Keratinocyte (primary cell): Measurements from ENCODE around the gene PRKD2.

ENCODE experiments used
- CTCF ChIP-seq, 3 experiments: IDR thresholded peaks in 1 of 3; conservative IDR thresholded peaks in 1 of 3; optimal IDR thresholded peaks in 1 of 3; 2 replicates in 2 of 3; 3 replicates in 1 of 3; pipeline versions ENCODE3 to v1.5.1; 2011; ENCODE audit warnings: low read length in 3 of 3, mild to moderate bottlenecking in 3 of 3, moderate library complexity in 2 of 3, control low read depth in 1 of 3, inconsistent platforms in 1 of 3; ENCODE audit not compliant: insufficient read depth in 2 of 3; ENCODE audit errors: extremely low read depth in 1 of 3
- EZH2 ChIP-seq: IDR thresholded peaks from one replicate; pipeline ENCODE4 v1.6.1; 2012; ENCODE audit warnings: inconsistent platforms, mild to moderate bottlenecking, low read length, moderate library complexity

DNA sequence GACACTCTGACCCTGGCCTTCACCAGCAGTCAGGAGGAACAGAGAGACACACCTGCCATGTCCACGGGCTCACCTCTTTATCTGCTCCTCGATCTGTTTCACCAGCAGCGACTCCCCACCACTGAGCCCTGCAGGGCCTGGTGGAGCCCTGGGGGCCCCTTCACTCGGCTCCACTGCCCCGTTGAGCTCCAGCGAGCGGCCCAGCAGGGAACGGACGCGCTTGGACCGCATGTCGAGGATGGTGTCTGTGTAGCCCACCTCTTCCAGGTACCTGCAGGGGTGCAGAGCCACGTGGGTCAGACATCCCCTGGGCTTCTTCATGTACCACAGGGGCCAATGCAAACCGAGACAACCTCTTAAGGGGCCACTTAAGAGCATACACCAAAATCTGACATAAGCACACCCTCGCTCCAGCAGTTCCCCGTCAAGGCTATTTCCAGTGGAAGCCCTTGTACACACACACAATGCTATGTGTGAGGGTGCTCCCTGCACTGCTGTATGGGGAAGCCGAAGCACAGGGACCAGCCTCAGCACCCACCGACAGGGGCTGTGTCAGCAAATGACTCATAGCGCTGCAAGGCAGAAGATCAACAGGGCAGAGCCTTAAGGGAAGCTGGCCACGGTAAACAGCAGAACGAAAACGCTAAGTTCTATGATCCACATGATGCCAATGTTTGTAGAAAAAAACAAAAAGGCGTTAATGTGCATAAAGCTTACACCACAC, 16.2 kb upstream of the PRKD2 start:
- TF ChIP-seq CTCF (optimal IDR thresholded peaks at IDR 0.05 in 1 of 3, IDR thresholded peaks at IDR 0.05 in 1 of 3, conservative IDR thresholded peaks at IDR 0.05 in 1 of 3; ENCODE audit: extremely low read depth in 1 of 3, insufficient read depth in 2 of 3, low read length in 3 of 3): no peak
- TF ChIP-seq EZH2: no peak
